HepG2 (cell line): ENCODE data around the gene CDAN1. TPM values are rescaled to one million over a fixed set of nuclear protein-coding genes. Genes with fewer than 3 reads are reported as not detected.

ENCODE experiments used
- ATAC-seq: fragments of 200-7000 bp; cut with Tn5 transposase; 3 replicates; pipeline ENCODE4 v1.9.1; 2020; ENCODE audit warnings: mild to moderate bottlenecking, moderate library complexity
- BruUV-seq: library from RNA; stranded (reverse); fragments of 400-500 nt; replicated peaks from 2 replicates; lab custom pipeline; 2021; lab: Mats Ljungman, UMichigan
- CTCF ChIA-PET: fragments of 300-600 bp; formaldehyde crosslinking; extraction: SDS; loops from one replicate; lab custom pipeline; 2021; ENCODE audit warnings: low total read pairs, inconsistent platforms, low intra/inter-chr PET ratio; lab: Yijun Ruan, JAX
- POLR2A ChIA-PET: fragments of 350-600 bp; sonication (Branson Sonifier 250); formaldehyde crosslinking; loops from one replicate; lab custom pipeline; 2020; ENCODE audit warnings: antibody characterized with exemption, inconsistent platforms; lab: Yijun Ruan, JAX
- DNase-seq: peaks from one replicate; pipeline ENCODE4 v3.0.0-alpha.2; 2015; ENCODE audit warnings: low spot score
- FAIRE-seq: peaks from 3 replicates; lab custom pipeline; 2011; peaks lifted over from hg19 to GRCh38; lab: Jason Lieb, UNC
- H2AFZ ChIP-seq: one replicate; pipeline ENCODE4 v1.6.1; 2011; ENCODE audit warnings: low read length, inconsistent platforms
- H3K27ac ChIP-seq: fragments of 300-600 bp; 3 replicates; pipeline ENCODE4 v1.8.0; 2011; ENCODE audit warnings: mixed run types, mild to moderate bottlenecking, mixed read lengths, low read length, inconsistent platforms; ENCODE audit not compliant: insufficient read depth; ENCODE audit errors: extremely low read length
- H3K27me3 ChIP-seq, 2 experiments: fragments of 200-600 bp in 1 of 2; 2 replicates in 1 of 2; 3 replicates in 1 of 2; pipeline versions ENCODE4 v1.6.0 to v1.8.0; 2011; ENCODE audit warnings: low read length in 2 of 2, mild to moderate bottlenecking in 2 of 2, moderate library complexity in 2 of 2, inconsistent platforms in 1 of 2; ENCODE audit not compliant: insufficient read depth in 2 of 2, control insufficient read depth in 1 of 2
- H3K36me3 ChIP-seq, 2 experiments: fragments of 200-600 bp in 1 of 2; replicated peaks in 1 of 2; 2 replicates in 1 of 2; 3 replicates in 1 of 2; pipeline versions ENCODE4 v1.5.1 to v1.8.0; 2011; ENCODE audit warnings: low read length in 2 of 2, inconsistent platforms in 1 of 2; ENCODE audit not compliant: insufficient read depth in 2 of 2, control insufficient read depth in 1 of 2
- H3K4me1 ChIP-seq: 2 replicates; pipeline ENCODE4 v1.5.1; 2012; ENCODE audit warnings: low read length, inconsistent platforms; ENCODE audit not compliant: insufficient read depth
- H3K4me2 ChIP-seq: 2 replicates; pipeline ENCODE4 v1.6.0; 2011; ENCODE audit warnings: low read depth, low read length, inconsistent platforms
- H3K4me3 ChIP-seq, 3 experiments: fragments of 200-600 bp in 1 of 3; sonication (generic), shearing (Covaris generic) in 1 of 3; replicated peaks in 1 of 3; 2 replicates each; pipeline ENCODE4 v1.5.1; 2011 to 2016; ENCODE audit warnings: low read length in 3 of 3, inconsistent platforms in 2 of 3, low read depth in 2 of 3, mild to moderate bottlenecking in 2 of 3, control low read depth in 1 of 3, mixed read lengths in 1 of 3; ENCODE audit not compliant: insufficient read depth in 1 of 3
- H3K79me2 ChIP-seq: one replicate; pipeline ENCODE4 v1.6.1; 2011; ENCODE audit warnings: low read length, inconsistent platforms; ENCODE audit not compliant: insufficient read depth
- H3K9ac ChIP-seq: 2 replicates; pipeline ENCODE4 v1.6.0; 2011; ENCODE audit warnings: mild to moderate bottlenecking, low read depth, low read length, inconsistent platforms; ENCODE audit not compliant: insufficient read depth
- H3K9me3 ChIP-seq: 2 replicates; pipeline ENCODE4 v1.5.1; 2012; ENCODE audit warnings: mild to moderate bottlenecking, low read length
- H4K20me1 ChIP-seq: 2 replicates; pipeline ENCODE4 v1.6.0; 2011; ENCODE audit warnings: inconsistent platforms, mild to moderate bottlenecking, low read length, moderate library complexity; ENCODE audit not compliant: insufficient read depth
- E2F2 ChIP-seq: sonication (generic); formaldehyde crosslinking; IDR thresholded peaks from 2 replicates; pipeline ENCODE4 v1.4.0; 2020; ENCODE audit warnings: missing genetic modification reagents, borderline replicate concordance
- ELF3 ChIP-seq: IDR thresholded peaks from 2 replicates; pipeline ENCODE4 v1.6.1; 2016; ENCODE audit warnings: missing genetic modification reagents, missing compliant biosample characterization
- NR3C1 ChIP-seq: sonication (generic); formaldehyde crosslinking; IDR thresholded peaks from 2 replicates; pipeline ENCODE4 v1.4.0; 2020; ENCODE audit warnings: missing genetic modification reagents
- RFX3 ChIP-seq: IDR thresholded peaks from 2 replicates; pipeline ENCODE4 v1.6.1; 2016; ENCODE audit warnings: missing biosample characterization, missing genetic modification reagents
- SP1 ChIP-seq, 2 experiments: fragments of 450-650 bp in 1 of 2; sonication (generic) in 1 of 2; formaldehyde crosslinking in 1 of 2; IDR thresholded peaks; 2 replicates each; pipeline versions ENCODE4 v1.4.0 to v1.6.1; 2016 to 2020; ENCODE audit warnings: missing genetic modification reagents in 1 of 2
- ZBTB4 ChIP-seq: sonication (generic); formaldehyde crosslinking; IDR thresholded peaks from 2 replicates; pipeline ENCODE4 v1.4.0; 2020; ENCODE audit warnings: missing genetic modification reagents, mild to moderate bottlenecking, borderline replicate concordance
- ZNF296 ChIP-seq: sonication (generic); formaldehyde crosslinking; conservative IDR thresholded peaks from 2 replicates; pipeline ENCODE4 v1.5.0; 2020; ENCODE audit warnings: mild to moderate bottlenecking, missing genetic modification reagents
- ZNF468 ChIP-seq: sonication (generic); formaldehyde crosslinking; IDR thresholded peaks from 2 replicates; pipeline ENCODE4 v1.8.0; 2022; ENCODE audit warnings: mild to moderate bottlenecking, moderate library complexity, missing genetic modification reagents
- ZNF678 ChIP-seq: sonication (generic); formaldehyde crosslinking; IDR thresholded peaks from 2 replicates; pipeline ENCODE4 v1.4.0; 2020; ENCODE audit warnings: mild to moderate bottlenecking, missing genetic modification reagents
- WGBS: methylation state at CpG from one replicate; pipeline ENCODE4 v1.1.6; 2017; ENCODE audit warnings: low lambda C conversion rate; 5-methylcytosine and 5-hydroxymethylcytosine counted together
- in situ Hi-C: cut with HindIII; loops from 2 replicates; pipeline ENCODE4 v1.10.0; 2017; ENCODE audit warnings: low pct_unique_long_range_greater_than_20kb; ENCODE audit not compliant: extremely low pct_ligation_motif_present
- intact Hi-C: fragments of 100-400 bp; cut with micrococcal nuclease; formaldehyde crosslinking; loops from one replicate; pipeline ENCODE4 v1.10.0; 2022; ENCODE audit not compliant: unreplicated experiment
- polyA plus RNA-seq, 8 experiments: library from polyadenylated mRNA; depleted of rRNA in 3 of 8; stranded (reverse) in 7 of 8; unstranded in 1 of 8; fragments of >200 nt; fragmentation: Illumina TruSeq in 4 of 8; extraction: Trizol in 4 of 8; gene quantifications; 2 replicates each; pipeline versions ENCODE4 v1.2.1 to v1.2.3, GENCODE V29; 2011 to 2016; ENCODE audit warnings: low read depth in 4 of 8, missing spikeins in 1 of 8, mixed read lengths in 1 of 8; ENCODE audit not compliant: insufficient read depth in 1 of 8
- total RNA-seq, 5 experiments: library from RNA; depleted of rRNA; stranded (reverse); fragments of >200 nt; fragmentation: Illumina TruSeq; extraction: Trizol; gene quantifications; 2 replicates each; pipeline ENCODE4 v1.2.3, GENCODE V29; 2016; ENCODE audit warnings: low read depth in 1 of 5

Gene CDAN1
- total and polyA plus RNA-seq, 2 of the 13 experiments (the other 11 are each of a cell fraction or from before 2014, with no cell fraction given): 5.0 to 16.1 TPM

GRCh38 chr15:42693942-42694341 lies 43.0 kb downstream of the CDAN1 start:
- FAIRE-seq (no peak), ATAC-seq (no peak), DNase-seq (no peak)
- TF ChIP-seq SP1 (IDR thresholded peaks at IDR 0.05) (no peak), SP1 (CRISPR knock-in tag; IDR thresholded peaks at IDR 0.05) (no peak), ZBTB4 (CRISPR knock-in tag) (no peak), RFX3 (CRISPR knock-in tag) (no peak), ZNF468 (CRISPR knock-in tag) (no peak), ZNF678 (CRISPR knock-in tag) (no peak), ELF3 (CRISPR knock-in tag) (no peak), E2F2 (no peak), NR3C1 (no peak), ZNF296 (CRISPR knock-in tag) (no peak)
- H2AFZ ChIP-seq: no peak overlapping the region
- no peak overlapping the region for H3K4me3 ChIP-seq
- H3K36me3 ChIP-seq: peaks cover 2 to 5% of the 10 kb centered on the region in 2 experiments; a peak in 2 of 5 replicates
- WGBS: 100% methylated on average over 2 of the region's 6 CpGs
- CTCF ChIA-PET: no interaction called here
- POLR2A ChIA-PET: no interaction called here
- no peaks in the 10 kb centered on the region for H3K4me1 ChIP-seq
- no peaks in the 10 kb centered on the region for H3K9me3 ChIP-seq
- no peaks in the 10 kb centered on the region for H3K79me2 ChIP-seq
- no peak overlapping the region for H3K4me2 ChIP-seq
- H3K27me3 ChIP-seq: no peaks in the 10 kb centered on the region; a peak in 1 of 5 replicates
- BruUV-seq: no TSS peak
- H3K9ac ChIP-seq: no peak overlapping the region
- in situ Hi-C loops: no loop called here
- H4K20me1 ChIP-seq: no peaks in the 10 kb centered on the region
- intact Hi-C loops: no loop called here
- no peak overlapping the region for H3K27ac ChIP-seq
